Neural progenitor cell (in vitro differentiated cells): ENCODE results near the gene ERVMER34-1. TPM values are rescaled to one million over a fixed set of nuclear protein-coding genes. Genes with fewer than 3 reads are reported as not detected.

Experiments
- DNase-seq: peaks from one replicate; pipeline ENCODE4 v3.0.0-alpha.2; 2016; ENCODE audit warnings: low spot score
- H2AFZ ChIP-seq: fragments of 200-600 bp; sonication (generic); replicated peaks from 2 replicates; pipeline ENCODE4 v1.6.1; 2016; ENCODE audit warnings: antibody characterized with exemption
- H3F3A ChIP-seq: fragments of 200-600 bp; sonication (generic); 2 replicates; pipeline ENCODE4 v1.6.1; 2016; ENCODE audit warnings: antibody characterized with exemption, low read depth
- H3K27ac ChIP-seq: fragments of 200-600 bp; sonication (generic); 2 replicates; pipeline ENCODE4 v1.5.1; 2016; ENCODE audit warnings: mild to moderate bottlenecking
- H3K27me3 ChIP-seq: fragments of 200-600 bp; sonication (generic); 2 replicates; pipeline ENCODE4 v1.6.1; 2016; ENCODE audit warnings: mild to moderate bottlenecking, moderate library complexity
- H3K36me3 ChIP-seq: fragments of 200-600 bp; sonication (generic); 2 replicates; pipeline ENCODE4 v1.5.1; 2016
- H3K4me1 ChIP-seq: fragments of 200-600 bp; sonication (generic); 2 replicates; pipeline ENCODE4 v1.6.1; 2016; ENCODE audit warnings: mixed run types
- H3K4me2 ChIP-seq: fragments of 200-600 bp; sonication (generic); 2 replicates; pipeline ENCODE4 v1.6.1; 2016
- H3K4me3 ChIP-seq: fragments of 200-600 bp; sonication (generic); 2 replicates; pipeline ENCODE4 v1.5.1; 2016
- H3K79me2 ChIP-seq: fragments of 200-600 bp; sonication (generic); 2 replicates; pipeline ENCODE4 v1.6.1; 2016; ENCODE audit warnings: low read depth
- H3K9ac ChIP-seq: fragments of 200-600 bp; sonication (generic); 2 replicates; pipeline ENCODE4 v1.6.1; 2016
- H3K9me3 ChIP-seq: fragments of 200-600 bp; sonication (generic); 2 replicates; pipeline ENCODE4 v1.5.1; 2016; ENCODE audit warnings: low read depth
- H4K20me1 ChIP-seq: fragments of 200-600 bp; sonication (generic); 2 replicates; pipeline ENCODE4 v1.6.1; 2016; ENCODE audit warnings: low read depth
- H3K27ac Mint-ChIP-seq: 3 replicates; pipeline ENCODE4 v1.8.0; 2021; ENCODE audit warnings: mixed read lengths
- H3K27me3 Mint-ChIP-seq: 2 replicates; pipeline ENCODE4 v1.8.0; 2022; ENCODE audit warnings: low read depth, mild to moderate bottlenecking, inconsistent platforms, moderate library complexity, mixed read lengths; ENCODE audit not compliant: insufficient read depth
- H3K36me3 Mint-ChIP-seq: 3 replicates; pipeline ENCODE4 v1.8.0; 2021; ENCODE audit warnings: mixed read lengths
- H3K4me1 Mint-ChIP-seq: 3 replicates; pipeline ENCODE4 v1.8.0; 2021; ENCODE audit warnings: mixed read lengths
- H3K4me3 Mint-ChIP-seq: 3 replicates; pipeline ENCODE4 v1.8.0; 2021; ENCODE audit warnings: mild to moderate bottlenecking, moderate library complexity, mixed read lengths
- H3K9me3 Mint-ChIP-seq: 3 replicates; pipeline ENCODE4 v1.8.0; 2020; ENCODE audit warnings: mixed read lengths
- EZH2 ChIP-seq: fragments of 200-600 bp; sonication (generic); IDR thresholded peaks from 2 replicates; pipeline ENCODE4 v1.6.1; 2017; ENCODE audit warnings: antibody characterized with exemption, mild to moderate bottlenecking, moderate library complexity
- EZH2phosphoT487 ChIP-seq: fragments of 200-600 bp; sonication (generic); IDR thresholded peaks from 2 replicates; pipeline ENCODE4 v1.6.1; 2017; ENCODE audit warnings: antibody characterized with exemption
- total RNA-seq: library from RNA; depleted of rRNA; stranded (reverse); fragments of >200 nt; gene quantifications from 2 replicates; pipeline ENCODE4 v1.2.3, GENCODE V29; 2015; ENCODE audit warnings: low replicate concordance
- TF ChIP-seq, protein P1 (sequence below): fragments of 200-600 bp; sonication (generic); IDR thresholded peaks from 2 replicates; pipeline ENCODE4 v1.5.1; 2017; ENCODE audit warnings: antibody characterized with exemption, mild to moderate bottlenecking

Gene ERVMER34-1
- total RNA-seq, 1 donor from 2014 or later, result 2.0 TPM

- H3K27ac ChIP-seq, result no peak overlapping the region
- no peaks in the 10 kb centered on the region for H3K4me1 ChIP-seq
- H3K9ac ChIP-seq, result no peak overlapping the region
- H3K4me1 Mint-ChIP-seq, result no peaks in the 10 kb centered on the region
- no peak overlapping the region for H3K4me2 ChIP-seq
- no peaks in the 10 kb centered on the region for H3K79me2 ChIP-seq
- no peaks in the 10 kb centered on the region for H4K20me1 ChIP-seq
- H3K36me3 ChIP-seq, result no peaks in the 10 kb centered on the region
- no peak for DNase-seq
- peaks cover 3% of the 10 kb centered on the region for H3K27me3 ChIP-seq
- H3K9me3 ChIP-seq, result no peaks in the 10 kb centered on the region
- no peaks in the 10 kb centered on the region for H3F3A ChIP-seq
- peaks cover 4% of the 10 kb centered on the region for H3K9me3 Mint-ChIP-seq
- peaks cover 6% of the 10 kb centered on the region for H3K27me3 Mint-ChIP-seq
- H3K4me3 Mint-ChIP-seq, result no peak overlapping the region
- no peak overlapping the region for H2AFZ ChIP-seq
- TF ChIP-seq EZH2, result no peak
- TF ChIP-seq EZH2phosphoT487, result no peak
- TF ChIP-seq, protein P1, sequence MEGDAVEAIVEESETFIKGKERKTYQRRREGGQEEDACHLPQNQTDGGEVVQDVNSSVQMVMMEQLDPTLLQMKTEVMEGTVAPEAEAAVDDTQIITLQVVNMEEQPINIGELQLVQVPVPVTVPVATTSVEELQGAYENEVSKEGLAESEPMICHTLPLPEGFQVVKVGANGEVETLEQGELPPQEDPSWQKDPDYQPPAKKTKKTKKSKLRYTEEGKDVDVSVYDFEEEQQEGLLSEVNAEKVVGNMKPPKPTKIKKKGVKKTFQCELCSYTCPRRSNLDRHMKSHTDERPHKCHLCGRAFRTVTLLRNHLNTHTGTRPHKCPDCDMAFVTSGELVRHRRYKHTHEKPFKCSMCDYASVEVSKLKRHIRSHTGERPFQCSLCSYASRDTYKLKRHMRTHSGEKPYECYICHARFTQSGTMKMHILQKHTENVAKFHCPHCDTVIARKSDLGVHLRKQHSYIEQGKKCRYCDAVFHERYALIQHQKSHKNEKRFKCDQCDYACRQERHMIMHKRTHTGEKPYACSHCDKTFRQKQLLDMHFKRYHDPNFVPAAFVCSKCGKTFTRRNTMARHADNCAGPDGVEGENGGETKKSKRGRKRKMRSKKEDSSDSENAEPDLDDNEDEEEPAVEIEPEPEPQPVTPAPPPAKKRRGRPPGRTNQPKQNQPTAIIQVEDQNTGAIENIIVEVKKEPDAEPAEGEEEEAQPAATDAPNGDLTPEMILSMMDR, result no peak
- no peak overlapping the region for H3K4me3 ChIP-seq
- no peak overlapping the region for H3K27ac Mint-ChIP-seq
- peaks cover 7% of the 10 kb centered on the region for H3K36me3 Mint-ChIP-seq
These were observed 6.6 kb downstream of the ERVMER34-1 start for GRCh38 chr4:52744588-52744987.

- no peaks in the 10 kb centered on the region for H3K36me3 ChIP-seq
- H3K27ac ChIP-seq, result no peak overlapping the region
- Mint-ChIP-seq H3K9me3 (peaks cover 4% of the 10 kb centered on the region), H3K36me3 (peaks cover 7% of the 10 kb centered on the region), H3K4me1 (no peaks in the 10 kb centered on the region), H3K27me3 (peaks cover 2% of the 10 kb centered on the region), H3K4me3 (no peak overlapping the region), H3K27ac (no peak overlapping the region)
- TF ChIP-seq, protein P1, result no peak
- TF ChIP-seq EZH2phosphoT487 (no peak), EZH2 (no peak)
- no peak overlapping the region for H2AFZ ChIP-seq
- no peaks in the 10 kb centered on the region for H4K20me1 ChIP-seq
- H3K27me3 ChIP-seq, result no peaks in the 10 kb centered on the region
- no peak for DNase-seq
- H3F3A ChIP-seq, result no peaks in the 10 kb centered on the region
- H3K9me3 ChIP-seq, result no peaks in the 10 kb centered on the region
- H3K79me2 ChIP-seq, result no peaks in the 10 kb centered on the region
- no peak overlapping the region for H3K4me3 ChIP-seq
- no peak overlapping the region for H3K9ac ChIP-seq
- no peaks in the 10 kb centered on the region for H3K4me1 ChIP-seq
- no peak overlapping the region for H3K4me2 ChIP-seq
These were observed 7.7 kb downstream of the ERVMER34-1 start for GRCh38 chr4:52743444-52744019.

DNA sequence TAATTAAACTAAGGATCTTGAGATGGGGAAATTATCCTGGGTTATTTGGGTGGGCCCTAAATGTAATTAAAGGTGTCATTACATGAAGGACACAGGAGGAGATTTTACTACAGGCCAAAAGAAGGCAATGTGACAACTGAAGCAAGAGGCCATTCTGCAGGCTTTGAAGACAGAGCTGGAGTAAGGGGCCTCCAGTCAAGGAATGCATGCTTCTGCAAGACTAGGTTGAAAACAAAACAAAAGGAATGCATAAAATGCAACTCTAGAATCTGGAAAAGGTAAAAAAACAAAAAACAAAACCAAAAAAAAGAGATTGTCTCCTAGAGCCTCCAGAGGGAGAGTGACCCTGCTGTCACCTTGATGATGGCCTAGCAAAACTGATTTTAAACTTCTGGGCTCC lies 21.6 kb downstream of the ERVMER34-1 start:
- Mint-ChIP-seq H3K27ac (no peak overlapping the region), H3K9me3 (no peaks in the 10 kb centered on the region), H3K27me3 (peaks cover 2% of the 10 kb centered on the region), H3K36me3 (no peaks in the 10 kb centered on the region), H3K4me1 (no peaks in the 10 kb centered on the region), H3K4me3 (no peak overlapping the region)
- Histone ChIP-seq H3K4me2 (no peak overlapping the region), H3K9ac (no peak overlapping the region), H3K79me2 (no peaks in the 10 kb centered on the region), H3K36me3 (no peaks in the 10 kb centered on the region), H3K9me3 (no peaks in the 10 kb centered on the region), H2AFZ (no peak overlapping the region), H3K4me1 (peaks cover 6% of the 10 kb centered on the region), H4K20me1 (no peaks in the 10 kb centered on the region), H3K27ac (no peak overlapping the region), H3K4me3 (no peak overlapping the region), H3K27me3 (no peaks in the 10 kb centered on the region), H3F3A (no peaks in the 10 kb centered on the region)
- DNase-seq, result no peak
- TF ChIP-seq EZH2 (no peak), EZH2phosphoT487 (no peak)
- TF ChIP-seq, protein P1, result no peak
